H9 (cell line): Measurements from ENCODE around the gene UVRAG. TPM values are rescaled to one million over a fixed set of nuclear protein-coding genes. Genes with fewer than 3 reads are reported as not detected.

Experiments
- DNase-seq: peaks from one replicate; pipeline ENCODE4 v3.0.0-alpha.2; 2017
- H2AFZ ChIP-seq: one replicate; pipeline ENCODE4 v1.6.1; 2013; ENCODE audit warnings: mild to moderate bottlenecking, low read length, control low read depth, moderate library complexity
- H2AK5ac ChIP-seq: 2 replicates; pipeline ENCODE4 v1.6.1; 2013; ENCODE audit warnings: low read length, control low read depth, mixed read lengths; ENCODE audit not compliant: insufficient read length
- H2BK120ac ChIP-seq: one replicate; pipeline ENCODE4 v1.6.1; 2013; ENCODE audit warnings: low read depth, mild to moderate bottlenecking, low read length, control low read depth, inconsistent platforms; ENCODE audit not compliant: poor library complexity, severe bottlenecking
- H2BK12ac ChIP-seq: 2 replicates; pipeline ENCODE4 v1.6.1; 2013; ENCODE audit warnings: low read length, control low read depth, mixed read lengths, low read depth; ENCODE audit not compliant: insufficient read length
- H2BK15ac ChIP-seq: 2 replicates; pipeline ENCODE4 v1.6.1; 2013; ENCODE audit warnings: low read depth, low read length, control low read depth
- H2BK20ac ChIP-seq: one replicate; pipeline ENCODE4 v1.6.1; 2013; ENCODE audit warnings: low read depth, mild to moderate bottlenecking, low read length, control low read depth, inconsistent platforms; ENCODE audit not compliant: poor library complexity, severe bottlenecking
- H2BK5ac ChIP-seq: 2 replicates; pipeline ENCODE4 v1.6.1; 2013; ENCODE audit warnings: low read length, control low read depth, mixed read lengths; ENCODE audit not compliant: insufficient read length
- H3K14ac ChIP-seq: 2 replicates; pipeline ENCODE4 v1.6.1; 2013; ENCODE audit warnings: low read length, control low read depth; ENCODE audit not compliant: insufficient read depth
- H3K18ac ChIP-seq: 2 replicates; pipeline ENCODE4 v1.6.1; 2013; ENCODE audit warnings: low read depth, mild to moderate bottlenecking, mixed read lengths, low read length, control low read depth; ENCODE audit not compliant: insufficient read length
- H3K23ac ChIP-seq: 2 replicates; pipeline ENCODE4 v1.6.1; 2013; ENCODE audit warnings: low read length, control low read depth, mixed read lengths, low read depth; ENCODE audit not compliant: insufficient read length
- H3K23me2 ChIP-seq: 2 replicates; pipeline ENCODE4 v1.6.1; 2013; ENCODE audit warnings: low read depth, mild to moderate bottlenecking, mixed read lengths, low read length, control low read depth; ENCODE audit not compliant: insufficient read length, poor library complexity, severe bottlenecking
- H3K27ac ChIP-seq: 2 replicates; pipeline ENCODE4 v1.5.1; 2013; ENCODE audit warnings: low read length, control low read depth, mixed read lengths, low read depth; ENCODE audit not compliant: insufficient read length
- H3K27me3 ChIP-seq: 2 replicates; pipeline ENCODE4 v1.6.1; 2013; ENCODE audit warnings: low read length, control low read depth, inconsistent platforms; ENCODE audit not compliant: insufficient read depth
- H3K4ac ChIP-seq: 2 replicates; pipeline ENCODE4 v1.6.1; 2013; ENCODE audit warnings: low read depth, mild to moderate bottlenecking, control low read depth, inconsistent platforms, low read length, moderate library complexity
- H3K4me1 ChIP-seq: 2 replicates; pipeline ENCODE4 v1.6.1; 2013; ENCODE audit warnings: low read length, control low read depth, inconsistent platforms; ENCODE audit not compliant: insufficient read depth
- H3K4me2 ChIP-seq: 2 replicates; pipeline ENCODE4 v1.6.1; 2013; ENCODE audit warnings: low read length, control low read depth, mixed read lengths; ENCODE audit not compliant: insufficient read length, insufficient read depth
- H3K56ac ChIP-seq: 2 replicates; pipeline ENCODE4 v1.6.1; 2013; ENCODE audit warnings: low read depth, mild to moderate bottlenecking, mixed read lengths, low read length, control low read depth; ENCODE audit not compliant: insufficient read length
- H3K79me1 ChIP-seq: 2 replicates; pipeline ENCODE4 v1.6.1; 2013; ENCODE audit warnings: low read depth, mild to moderate bottlenecking, moderate library complexity, low read length, control low read depth, inconsistent platforms; ENCODE audit not compliant: insufficient read depth, poor library complexity, severe bottlenecking
- H3K79me2 ChIP-seq: 2 replicates; pipeline ENCODE4 v1.6.1; 2013; ENCODE audit warnings: low read length, control low read depth, inconsistent platforms; ENCODE audit not compliant: insufficient read depth
- H3K9ac ChIP-seq: 2 replicates; pipeline ENCODE4 v1.6.1; 2013; ENCODE audit warnings: low read length, control low read depth, mixed read lengths; ENCODE audit not compliant: insufficient read length; ENCODE audit errors: extremely low read depth
- H3K9me3 ChIP-seq: one replicate; pipeline ENCODE4 v1.6.1; 2013; ENCODE audit warnings: low read depth, low read length, inconsistent platforms; ENCODE audit not compliant: control insufficient read depth
- H3T11ph ChIP-seq: one replicate; pipeline ENCODE4 v1.6.1; 2013; ENCODE audit warnings: mild to moderate bottlenecking, low read length, control low read depth, inconsistent platforms
- H4K20me1 ChIP-seq: one replicate; pipeline ENCODE4 v1.6.1; 2013; ENCODE audit not compliant: control insufficient read depth, insufficient read length, insufficient read depth
- H4K5ac ChIP-seq: 2 replicates; pipeline ENCODE4 v1.6.1; 2013; ENCODE audit warnings: low read depth, mild to moderate bottlenecking, mixed read lengths, low read length, control low read depth; ENCODE audit not compliant: insufficient read length
- H4K8ac ChIP-seq: replicated peaks from 2 replicates; pipeline ENCODE4 v1.6.1; 2013; ENCODE audit warnings: low read length, control low read depth, mixed read lengths, low read depth; ENCODE audit not compliant: insufficient read length
- H4K91ac ChIP-seq: 2 replicates; pipeline ENCODE4 v1.6.1; 2013; ENCODE audit warnings: low read depth, mild to moderate bottlenecking, moderate library complexity, mixed read lengths, low read length, control low read depth; ENCODE audit not compliant: insufficient read length
- H3K27ac Mint-ChIP-seq, 3 experiments: 2 replicates in 2 of 3; 3 replicates in 1 of 3; pipeline ENCODE4 v1.8.0; 2020 to 2021; ENCODE audit warnings: mixed read lengths in 3 of 3, mild to moderate bottlenecking in 1 of 3, moderate library complexity in 1 of 3
- H3K27me3 Mint-ChIP-seq: 2 replicates; pipeline ENCODE4 v1.8.0; 2021; ENCODE audit warnings: low read depth, mild to moderate bottlenecking, moderate library complexity, mixed read lengths
- H3K36me3 Mint-ChIP-seq, 3 experiments: 2 replicates in 2 of 3; 3 replicates in 1 of 3; pipeline ENCODE4 v1.8.0; 2020 to 2021; ENCODE audit warnings: low read depth in 3 of 3, mixed read lengths in 3 of 3; ENCODE audit not compliant: insufficient read depth in 1 of 3
- H3K4me1 Mint-ChIP-seq, 2 experiments: 2 replicates each; pipeline ENCODE4 v1.8.0; 2020; ENCODE audit warnings: mixed read lengths in 2 of 2
- H3K4me3 Mint-ChIP-seq, 2 experiments: 2 replicates in 1 of 2; 3 replicates in 1 of 2; pipeline ENCODE4 v1.8.0; 2020 to 2021; ENCODE audit warnings: mild to moderate bottlenecking in 2 of 2, mixed read lengths in 2 of 2, moderate library complexity in 1 of 2
- H3K9me3 Mint-ChIP-seq, 2 experiments: 2 replicates in 1 of 2; 3 replicates in 1 of 2; pipeline ENCODE4 v1.8.0; 2020; ENCODE audit warnings: mild to moderate bottlenecking in 2 of 2, mixed read lengths in 2 of 2, moderate library complexity in 1 of 2
- CTCF ChIP-seq: fragments of 200-600 bp; sonication (generic); conservative IDR thresholded peaks from 3 replicates; pipeline ENCODE4 v1.8.0; 2021; ENCODE audit warnings: antibody characterized with exemption, mild to moderate bottlenecking
- WGBS: extraction: QIAGEN DNeasy Blood & Tissue Kit; methylation state at CpG from one replicate; pipeline ENCODE4 v1.1.7; 2013; ENCODE audit warnings: missing lambda C conversion rate, low lambda C conversion rate, mixed read lengths; ENCODE audit not compliant: insufficient read length; ENCODE audit errors: extremely low coverage; 5-methylcytosine and 5-hydroxymethylcytosine counted together
- total RNA-seq: library from RNA; stranded (reverse); gene quantifications from 2 replicates; pipeline ENCODE4 v1.2.1, GENCODE V29; 2021

UVRAG gene
- total RNA-seq, 1 experiment from 2014 or later: 18.5 TPM

- no peaks in the 10 kb centered on the region for H3K4me1 ChIP-seq
- Mint-ChIP-seq H3K4me3 (no peak overlapping the region), H3K27ac (no peak overlapping the region), H3K27me3 (no peaks in the 10 kb centered on the region), H3K36me3 (no peaks in the 10 kb centered on the region), H3K9me3 (no peaks in the 10 kb centered on the region; a peak in 1 of 5 replicates), H3K4me1 (peaks cover 4 to 5% of the 10 kb centered on the region in 2 experiments; a peak in 1 of 4 replicates)
- no peak overlapping the region for H4K8ac ChIP-seq
- H3K56ac ChIP-seq: no peak overlapping the region
- H3K9me3 ChIP-seq: no peaks in the 10 kb centered on the region
- H2BK15ac ChIP-seq: no peak overlapping the region
- no peak overlapping the region for H3K4me2 ChIP-seq
- H3K27ac ChIP-seq: no peak overlapping the region
- no peak overlapping the region for H3K9ac ChIP-seq
- no peak overlapping the region; the same call in 1 of the 2 replicates for H3K14ac ChIP-seq
- no peaks in the 10 kb centered on the region for H3K79me1 ChIP-seq
- no peaks in the 10 kb centered on the region for H4K20me1 ChIP-seq
- no peak overlapping the region for H3K4ac ChIP-seq
- H3K27me3 ChIP-seq: no peaks in the 10 kb centered on the region; the same call in 1 of the 2 replicates
- H2BK120ac ChIP-seq: no peak overlapping the region
- no peak for TF ChIP-seq CTCF
- no peak overlapping the region for H2AK5ac ChIP-seq
- H2BK5ac ChIP-seq: no peak overlapping the region
- no peak overlapping the region for H4K5ac ChIP-seq
- H4K91ac ChIP-seq: no peak overlapping the region
- DNase-seq: no peak
- no peaks in the 10 kb centered on the region for H3K79me2 ChIP-seq
- H3T11ph ChIP-seq: no peak overlapping the region
- WGBS: no CpG with 5 or more reads among the region's 9 CpGs
- H3K23me2 ChIP-seq: no peaks in the 10 kb centered on the region
- H3K18ac ChIP-seq: no peak overlapping the region
- H2BK12ac ChIP-seq: no peak overlapping the region
- H2AFZ ChIP-seq: no peak overlapping the region
- H3K23ac ChIP-seq: no peak overlapping the region
- no peak overlapping the region for H2BK20ac ChIP-seq
Measured at GRCh38 chr11:75801362-75802020, 13.5 kb upstream of the UVRAG start.
